NCI-H2107 treated with DMSO at 0.1 percent for 48 hours (cell line): ENCODE measurements around the gene ARSD.
"Not testable (repeated sequence)": the region's sequence is repeated elsewhere in the genome, so short reads cannot be mapped to it uniquely, and the experiment has no call there.

Experiments used
- DNase-seq: peaks from one replicate; lab custom pipeline; 2025; ENCODE audit not compliant: unreplicated experiment; lab: John Stamatoyannopoulos, UW

The ARSD gene

DNA sequence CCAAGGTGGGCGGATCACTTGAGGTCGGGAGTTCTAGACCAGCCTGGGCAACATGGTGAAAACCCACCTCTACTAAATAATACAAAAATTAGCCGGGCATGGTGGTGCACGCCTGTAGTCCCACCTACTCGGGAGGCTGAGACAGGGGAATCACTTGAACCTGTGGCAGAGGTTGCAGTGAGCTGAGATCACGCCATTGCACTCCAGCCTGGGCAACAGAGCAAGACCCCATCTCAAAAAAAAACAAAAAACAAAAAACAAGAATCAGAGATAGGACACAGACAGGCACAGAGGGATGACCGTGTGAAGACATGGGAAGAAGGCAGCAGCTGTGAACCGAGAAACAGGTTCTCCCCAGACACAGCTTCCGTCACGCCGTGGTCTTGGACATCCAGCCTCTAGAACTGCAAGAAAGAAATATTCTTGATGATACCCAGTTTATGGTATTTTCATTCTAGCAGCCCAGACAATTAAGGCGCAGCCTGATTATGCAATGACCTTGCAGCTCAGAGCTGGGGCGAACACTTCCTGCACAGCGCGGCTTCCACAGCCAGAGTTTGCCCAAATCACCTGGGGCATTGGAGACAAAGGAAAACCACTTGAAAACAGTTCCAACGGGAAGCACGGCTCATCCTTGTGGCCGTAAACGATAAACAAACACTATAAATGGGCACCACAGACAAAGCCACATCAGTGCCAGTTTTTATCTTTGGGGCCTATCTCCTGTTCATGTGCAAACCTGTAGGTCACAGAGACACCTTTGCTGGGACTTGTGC lies 4.2 kb upstream of the ARSD start:
- no peak for DNase-seq

DNA sequence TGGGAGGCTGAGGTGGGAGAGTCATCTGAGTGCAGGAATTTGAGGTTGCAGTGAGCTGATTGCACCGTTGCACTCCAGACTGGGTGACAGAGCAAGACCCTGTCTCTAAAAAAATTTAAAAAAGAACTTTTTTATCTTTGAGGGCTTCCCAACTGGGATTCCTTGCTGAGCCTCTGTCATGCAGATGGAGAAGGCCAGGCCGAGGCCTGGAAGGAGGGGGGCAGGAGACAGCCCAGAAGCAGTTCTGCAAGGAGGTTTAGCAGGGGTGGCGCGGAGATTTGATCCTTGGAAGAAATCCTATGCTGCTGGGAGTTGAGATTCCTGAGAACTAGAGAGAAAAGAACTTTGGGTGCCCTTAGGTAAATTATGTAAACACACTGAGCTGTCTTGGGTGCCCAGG lies 2.5 kb upstream of the ARSD start:
- no peak for DNase-seq

DNA sequence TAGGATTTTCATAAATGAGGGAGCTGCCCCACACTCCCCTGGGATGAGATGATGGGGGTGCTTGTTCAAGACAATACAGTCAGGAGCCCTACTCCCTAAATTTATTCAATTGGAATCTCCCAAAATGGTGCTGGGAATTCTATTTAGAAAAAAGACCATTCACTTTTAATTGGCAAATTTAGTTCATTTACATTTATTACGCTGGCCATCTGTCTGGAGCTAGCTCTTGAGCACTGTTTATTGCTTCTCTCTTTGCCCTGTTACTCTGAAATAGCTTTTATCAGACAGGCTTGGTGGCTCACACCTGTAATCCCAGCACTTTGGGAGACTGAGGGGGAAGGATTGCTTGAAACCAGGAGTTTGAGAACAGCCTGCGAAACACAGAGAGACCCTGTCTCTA lies 2.0 kb upstream of the ARSD start:
- no peak for DNase-seq

DNA sequence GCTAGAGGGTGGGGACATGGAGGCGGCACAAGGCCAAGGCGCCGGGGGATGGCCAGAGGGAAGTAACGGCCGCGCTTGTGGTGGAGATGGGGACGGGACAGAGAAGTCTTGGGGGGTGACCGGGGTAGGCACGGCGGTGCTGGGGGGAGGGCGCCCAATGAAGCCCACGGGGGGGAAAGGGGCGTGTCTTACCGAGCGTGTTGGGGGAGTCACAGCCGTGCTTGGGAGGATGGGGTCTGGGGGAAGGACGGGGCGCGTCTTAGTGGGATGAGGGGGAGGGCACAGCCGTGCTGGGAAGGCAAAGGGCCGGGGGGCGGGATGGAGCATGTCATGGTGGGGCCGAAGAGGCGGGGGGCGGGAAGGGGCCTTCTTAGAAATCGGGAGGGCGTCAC lies 952 bp downstream of the ARSD start:
- no peak for DNase-seq

DNA sequence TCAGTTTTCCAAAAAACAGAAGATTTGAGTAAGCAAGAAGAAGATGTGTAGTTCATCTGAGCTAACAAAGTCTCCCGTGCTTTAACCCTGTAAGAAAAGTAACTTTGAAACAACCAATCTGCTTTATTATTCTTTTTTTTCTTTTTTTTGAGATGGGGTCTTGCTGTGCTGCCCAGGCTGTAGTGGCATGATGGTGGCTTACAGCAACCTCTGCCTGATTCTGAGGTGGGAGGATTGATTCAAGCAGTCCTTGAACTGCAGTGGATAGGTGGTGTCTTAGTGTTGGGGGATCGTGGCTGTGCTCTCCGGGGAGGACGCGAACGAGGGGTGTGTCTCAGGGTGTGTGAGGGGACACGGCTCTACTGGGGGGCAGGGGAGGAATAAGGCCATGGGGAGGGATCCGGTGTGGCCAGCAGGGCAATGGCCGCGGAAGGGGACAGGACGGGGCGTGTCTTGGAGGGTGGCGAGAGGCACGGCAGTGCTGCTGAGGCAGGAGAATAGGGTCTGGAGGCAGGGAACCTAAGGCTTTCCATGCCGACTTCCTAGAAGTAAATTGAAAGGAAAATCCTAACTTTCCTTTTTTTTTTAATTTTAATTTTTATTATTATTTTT lies 2.4 kb downstream of the ARSD start:
- DNase-seq: no peak

DNA sequence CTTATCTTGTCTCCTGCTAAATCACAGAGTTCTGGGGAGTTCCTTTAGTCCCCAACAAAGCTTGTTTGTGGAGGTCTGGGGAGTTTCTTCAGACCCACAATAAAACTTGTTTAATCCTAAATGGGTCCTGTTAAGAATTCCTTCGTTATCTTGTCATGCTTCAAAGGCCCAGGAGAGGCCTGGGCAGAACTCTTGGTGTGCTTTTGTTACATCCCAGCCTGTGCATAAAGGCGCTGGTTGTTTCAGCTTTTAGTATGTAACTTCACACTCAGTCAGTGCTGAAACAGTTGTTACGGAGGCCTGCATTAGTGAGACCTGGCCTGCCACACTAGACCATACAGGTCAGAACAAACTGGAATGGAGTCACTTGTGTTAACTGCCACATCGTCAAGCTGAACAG lies 2.9 kb downstream of the ARSD start:
- not testable (repeated sequence) for DNase-seq

DNA sequence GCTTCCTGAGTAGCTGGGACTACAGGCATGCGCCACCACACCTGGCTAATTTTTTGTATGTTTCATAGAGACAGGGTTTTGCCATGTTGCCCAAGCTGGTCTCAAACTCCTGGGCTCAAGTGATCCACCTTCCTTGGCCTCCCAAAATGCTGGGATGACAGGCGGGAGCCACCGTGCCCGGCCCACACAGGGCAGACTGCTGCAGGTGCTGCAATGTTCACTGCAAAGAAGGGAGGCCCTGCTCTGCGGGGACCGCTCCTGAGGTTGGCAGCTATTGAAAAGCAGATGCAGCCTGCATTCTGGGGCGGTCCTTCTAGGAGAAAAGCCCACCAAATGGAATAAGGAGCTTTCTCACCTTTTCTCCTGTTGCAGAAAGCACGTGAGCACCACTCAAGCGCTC lies 5.0 kb downstream of the ARSD start:
- DNase-seq: no peak

DNA sequence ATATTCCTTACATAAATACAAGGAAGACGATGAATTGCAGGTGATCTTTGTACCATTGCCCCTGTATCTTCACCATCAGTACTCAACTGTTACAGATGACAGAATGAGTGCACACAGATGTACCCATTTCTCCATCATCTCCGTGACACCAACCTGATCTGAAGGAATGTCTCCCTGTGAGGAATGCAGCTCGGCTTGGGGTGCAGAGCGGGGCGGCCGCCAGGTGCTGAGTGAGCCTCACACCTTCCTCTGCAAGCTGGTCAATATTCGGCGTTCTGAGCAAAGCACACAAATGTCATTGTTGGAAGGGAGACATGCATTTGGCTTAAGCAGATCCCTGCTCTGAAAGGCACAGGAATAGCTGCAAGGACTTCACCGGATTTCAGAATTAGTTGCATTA lies 7.4 kb downstream of the ARSD start:
- no peak for DNase-seq

DNA sequence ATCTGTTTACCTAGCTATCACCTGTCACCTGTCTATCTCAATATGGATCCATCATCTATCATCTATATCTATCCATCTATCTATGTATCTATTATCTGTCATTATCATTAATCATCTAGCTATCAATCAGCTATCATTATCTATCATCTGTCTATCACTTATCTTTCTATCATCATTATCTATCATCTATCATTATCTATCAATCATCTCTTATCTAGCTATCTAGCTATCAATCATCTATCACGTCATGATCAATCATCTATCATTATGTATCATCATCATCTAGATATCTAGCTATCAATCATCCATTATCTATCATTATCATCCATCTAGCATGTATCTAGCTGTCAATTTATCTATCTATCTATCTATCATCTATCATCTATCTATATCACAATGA lies 7.9 kb downstream of the ARSD start:
- no peak for DNase-seq

DNA sequence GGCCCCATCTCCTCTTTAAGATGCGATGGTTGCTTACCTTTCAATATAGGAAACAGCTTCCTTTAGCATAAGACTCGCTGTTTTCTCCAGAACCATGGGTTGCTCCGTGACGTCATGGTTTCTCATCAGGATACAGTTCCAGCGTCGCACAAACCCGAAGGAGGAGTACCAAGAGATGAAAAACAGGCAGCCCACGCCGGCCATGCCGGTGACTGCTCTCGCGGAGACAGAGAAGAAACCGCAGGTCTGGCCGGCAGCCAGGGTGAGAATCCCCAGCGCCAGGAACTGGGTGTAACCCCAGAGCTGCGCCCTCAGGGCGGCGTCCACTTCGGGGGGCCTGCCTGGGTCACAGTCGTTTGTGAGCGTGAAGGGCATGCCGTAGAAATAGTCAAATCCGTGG lies 11.4 kb downstream of the ARSD start:
- DNase-seq: no peak

DNA sequence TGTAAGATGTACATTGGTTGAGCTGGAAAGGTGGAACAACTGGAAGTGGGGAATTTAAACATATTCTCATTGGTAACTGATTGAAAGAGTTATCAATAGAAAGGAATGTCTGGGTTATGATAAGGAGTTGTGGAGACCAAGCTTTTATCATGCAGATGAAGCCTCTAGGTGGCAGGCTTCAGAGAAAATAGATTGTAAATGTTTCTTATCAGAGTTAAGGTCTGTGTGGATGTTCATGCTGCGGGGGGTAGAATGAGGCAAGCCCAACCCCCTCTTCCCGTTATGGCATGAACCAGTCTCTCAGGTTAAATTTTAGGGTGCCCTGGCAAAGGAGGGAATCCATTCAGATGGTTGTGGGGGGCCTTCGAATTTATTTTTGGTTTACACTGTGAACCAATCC lies 16.0 kb downstream of the ARSD start:
- no peak for DNase-seq

DNA sequence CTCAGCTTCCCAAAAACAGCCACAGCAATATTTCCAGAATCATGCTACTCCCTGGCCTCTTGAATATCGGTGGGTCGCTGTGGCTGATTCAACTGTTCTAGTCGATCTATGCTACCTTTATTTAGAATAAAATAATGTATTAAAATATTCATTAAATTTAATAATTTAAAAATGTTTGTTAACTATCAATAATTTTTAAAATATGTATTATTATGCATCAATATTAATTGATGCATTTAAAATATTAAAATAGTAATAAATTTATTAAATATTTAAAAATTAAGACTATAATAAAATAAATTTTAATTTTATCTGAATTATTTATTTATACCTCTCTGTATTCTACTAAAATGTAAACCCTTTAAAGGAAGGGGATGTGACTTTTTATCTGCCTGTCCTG lies 19.0 kb downstream of the ARSD start:
- no peak for DNase-seq

DNA sequence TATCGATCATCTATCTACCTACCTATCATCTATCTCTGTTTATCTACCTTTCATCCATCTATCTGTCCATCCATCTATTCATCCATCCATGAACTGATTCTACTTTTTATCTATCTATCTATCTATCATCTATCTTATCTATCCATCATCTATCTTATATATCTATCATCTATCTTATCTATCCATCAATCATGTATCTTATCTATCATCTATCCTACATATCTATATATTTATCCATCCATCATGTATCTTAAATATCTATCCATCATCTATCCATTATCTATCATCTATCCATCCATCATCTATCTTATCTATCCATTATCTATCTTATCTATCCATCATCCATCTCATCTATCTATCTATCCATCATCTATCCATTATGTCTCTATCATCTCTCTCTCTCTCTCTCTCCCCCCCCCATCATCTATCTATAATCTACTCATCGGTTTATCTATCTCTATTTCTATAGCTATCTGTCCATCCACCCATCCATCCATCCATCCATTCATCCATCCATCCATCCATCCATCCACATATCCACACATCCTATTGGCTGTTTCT lies 20.9 kb downstream of the ARSD start:
- no peak for DNase-seq

DNA sequence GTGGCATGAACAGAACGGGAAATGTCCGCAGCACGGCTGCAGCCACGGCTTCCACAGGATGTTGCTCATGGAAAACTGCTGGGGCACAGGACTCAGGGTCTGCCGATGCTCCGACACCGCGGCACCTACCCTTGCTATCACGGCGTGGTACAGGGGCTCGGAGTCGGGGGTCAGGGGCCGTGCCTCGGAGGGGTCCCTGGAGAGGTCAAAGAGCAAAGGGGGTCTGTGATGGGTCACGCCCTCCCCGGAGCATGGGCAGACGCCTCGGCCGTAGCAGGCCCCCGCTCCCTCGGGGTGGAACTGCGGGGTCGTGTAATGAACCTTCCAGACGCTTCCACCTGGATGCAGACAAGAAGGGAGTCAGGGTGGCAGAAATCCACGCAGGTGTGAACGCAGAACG lies 21.8 kb downstream of the ARSD start:
- no peak for DNase-seq

DNA sequence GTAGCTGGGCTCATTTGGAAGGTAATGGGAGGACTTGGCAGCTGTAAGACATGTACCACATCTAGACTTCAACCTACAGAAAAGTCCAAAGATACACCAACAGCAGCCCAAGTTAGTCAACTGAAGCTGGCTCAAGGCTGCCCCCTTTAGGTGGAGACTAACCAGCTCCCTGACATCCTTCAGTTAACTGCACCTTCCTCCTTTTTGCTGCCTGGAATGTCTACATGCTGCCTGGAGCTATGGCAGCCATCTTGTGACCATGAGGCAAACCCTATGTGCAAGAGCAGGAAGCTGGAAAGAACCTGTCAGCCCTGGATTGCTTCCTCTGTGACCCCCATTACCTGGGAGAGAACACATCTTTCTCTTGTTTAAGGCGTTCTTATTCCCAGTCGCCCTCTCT lies 25.8 kb downstream of the ARSD start:
- DNase-seq: no peak

DNA sequence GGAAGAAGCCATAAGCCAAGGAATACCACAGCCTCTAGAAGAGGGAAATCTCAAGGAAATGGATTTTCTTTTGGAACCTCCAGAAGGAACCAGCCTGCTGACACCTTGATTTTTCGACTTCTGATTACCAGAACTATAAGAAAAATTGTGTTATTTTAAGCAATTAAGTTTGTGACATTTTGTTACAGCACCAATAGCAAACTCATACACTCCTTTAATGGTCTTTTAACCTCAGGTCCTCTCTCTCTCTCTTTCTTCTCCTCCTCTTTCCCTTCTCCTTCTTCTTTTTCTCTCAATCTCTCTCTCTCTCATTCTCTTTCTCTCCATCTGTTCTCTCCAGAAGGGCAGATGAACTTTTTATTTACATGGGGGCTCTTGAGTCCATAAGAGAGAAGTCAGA lies 26.3 kb downstream of the ARSD start:
- DNase-seq: no peak

DNA sequence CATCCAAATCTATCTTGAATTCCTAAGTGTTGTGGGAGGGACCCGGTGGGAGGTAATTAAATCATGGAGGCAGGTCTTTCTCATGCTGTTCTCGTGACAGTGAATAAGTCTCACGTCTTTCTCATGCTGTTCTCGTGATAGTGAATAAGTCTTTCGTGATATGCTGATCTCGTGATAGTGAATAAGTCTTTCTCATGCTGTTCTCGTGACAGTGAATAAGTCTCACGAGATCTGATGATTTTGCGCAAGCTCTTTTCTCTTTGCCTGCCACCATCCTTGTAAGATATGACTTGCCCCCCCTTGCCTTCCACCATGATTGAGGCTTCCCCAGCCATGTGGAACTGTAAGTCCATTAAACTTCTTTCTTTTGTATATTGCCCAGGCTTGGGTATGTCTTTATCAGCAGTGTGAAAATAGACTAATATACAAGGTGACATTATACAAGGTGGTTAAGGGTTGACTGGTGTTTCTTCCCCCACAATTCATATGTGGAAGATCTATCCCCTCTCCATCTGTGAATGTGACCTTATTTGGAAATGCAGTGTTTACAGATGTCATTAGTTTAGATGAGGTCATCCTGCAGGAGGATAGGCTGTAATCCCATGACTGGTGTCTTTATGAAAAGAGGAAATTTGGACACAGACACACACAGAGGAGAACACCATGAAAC lies 27.6 kb downstream of the ARSD start:
- no peak for DNase-seq

DNA sequence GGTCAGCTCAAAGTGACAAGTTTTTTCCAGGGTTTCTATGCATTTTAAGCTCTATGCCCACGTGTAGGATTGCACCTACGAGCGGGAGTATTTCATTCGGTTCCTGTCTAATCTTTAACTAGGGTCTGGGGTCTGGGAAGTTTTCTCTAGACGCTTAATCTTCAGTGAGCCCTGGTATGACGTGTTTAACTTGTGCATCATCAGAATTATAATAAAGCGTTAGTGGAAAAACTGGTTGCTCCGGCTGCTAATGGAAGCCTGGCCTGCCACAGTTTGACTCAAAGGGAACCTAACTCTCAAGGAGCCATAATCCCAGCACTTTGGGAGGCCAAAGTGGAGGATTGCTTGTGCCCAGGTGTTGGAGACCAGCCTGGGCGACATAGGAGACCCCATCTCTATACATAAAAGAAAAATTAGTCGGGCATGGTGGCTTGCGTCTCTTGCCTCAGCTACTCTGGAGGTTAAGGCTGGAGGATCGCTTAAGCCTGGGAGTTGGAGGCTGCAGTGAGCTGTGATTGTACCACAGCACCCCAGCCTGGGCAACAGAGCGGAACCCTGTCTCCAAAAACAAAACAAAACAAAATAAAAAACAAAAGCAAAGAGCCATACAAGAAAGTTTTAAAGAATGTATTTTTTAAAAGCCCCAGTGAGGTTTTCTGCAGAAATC lies 30.2 kb downstream of the ARSD start:
- DNase-seq: no peak

DNA sequence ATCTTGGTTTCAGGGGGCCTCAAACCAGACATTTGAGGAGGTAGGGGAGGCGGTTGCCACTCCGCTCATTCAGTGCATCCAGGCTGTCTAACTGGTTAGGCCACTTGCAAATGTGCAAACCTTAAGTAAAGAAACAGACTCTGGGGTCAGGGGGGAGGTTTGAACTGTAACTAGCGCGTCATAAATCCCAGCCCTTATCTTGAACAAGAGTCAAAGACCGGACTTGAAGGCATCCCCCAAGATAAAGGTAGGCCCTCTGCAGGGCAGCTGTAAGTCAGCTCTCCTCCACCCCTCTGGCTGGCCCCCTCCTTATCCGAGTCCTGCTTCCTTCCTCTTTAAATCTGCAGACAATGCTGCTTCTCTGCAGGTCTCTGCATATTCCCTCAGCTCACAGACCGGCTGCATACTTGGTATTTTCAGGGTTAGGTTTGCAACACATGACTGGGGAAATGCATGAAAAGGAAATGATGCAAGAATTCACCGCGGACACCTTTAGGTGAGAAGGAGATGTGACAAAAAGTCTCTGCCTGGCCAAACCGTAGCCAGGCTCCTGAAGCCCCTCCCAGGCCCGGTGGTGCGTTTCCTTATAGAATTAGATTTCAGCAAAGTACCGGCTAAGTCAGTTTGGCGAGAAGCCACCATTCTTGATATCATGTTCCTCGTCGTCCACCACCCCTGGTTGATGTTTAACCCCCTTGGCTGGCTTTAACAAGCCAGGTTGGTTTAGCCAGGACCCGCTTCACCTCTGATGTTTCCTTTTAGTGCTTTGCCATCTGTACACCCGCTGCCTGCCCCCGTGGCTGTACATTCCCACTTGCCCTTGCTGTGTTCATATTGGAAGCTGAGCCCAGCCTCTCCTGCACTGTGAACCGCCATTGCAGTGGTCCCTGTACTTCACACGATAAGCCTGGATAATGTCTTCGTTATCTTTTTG lies 31.2 kb downstream of the ARSD start:
- DNase-seq: not testable (repeated sequence)

DNA sequence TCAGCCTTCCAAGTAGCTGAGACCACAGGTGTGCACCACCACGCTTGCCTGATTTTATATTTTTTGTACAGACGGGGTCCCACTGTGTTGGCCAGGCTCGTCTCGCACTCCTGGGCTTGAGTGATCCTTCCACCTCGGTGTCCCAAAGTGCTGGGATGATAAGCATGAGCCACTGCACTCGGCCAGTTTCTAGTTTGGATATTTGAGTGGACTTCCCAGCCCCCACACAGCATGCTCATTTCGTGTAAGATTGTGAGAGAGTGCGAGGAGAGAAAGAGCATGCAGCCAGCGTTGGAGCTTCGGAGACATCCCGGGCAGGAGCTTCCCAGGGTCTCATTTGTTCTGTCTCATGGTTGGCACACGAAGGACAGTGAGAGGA lies 31.8 kb downstream of the ARSD start:
- DNase-seq: no peak

DNA sequence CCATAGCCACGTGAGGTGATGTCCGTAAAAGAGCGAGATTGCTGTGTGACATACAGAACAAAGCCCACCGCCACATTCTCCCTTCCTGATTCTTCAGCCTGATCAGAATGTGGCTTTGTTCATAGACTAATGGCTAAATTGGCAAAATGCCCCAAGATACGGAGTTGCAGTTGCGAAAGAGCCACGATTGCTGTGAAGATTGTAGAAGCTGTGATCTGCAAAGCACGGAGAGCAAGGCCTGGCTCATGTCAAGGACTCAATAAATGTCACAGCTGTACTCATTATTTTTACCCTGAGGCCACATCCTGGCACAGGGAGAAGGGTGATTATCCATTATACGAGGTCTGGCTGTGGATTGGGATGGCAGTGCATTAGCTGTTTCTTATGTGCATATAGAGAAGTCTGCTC lies 34.2 kb downstream of the ARSD start:
- DNase-seq: no peak
